ENCODE results near the gene FIP1L1.

DNA sequence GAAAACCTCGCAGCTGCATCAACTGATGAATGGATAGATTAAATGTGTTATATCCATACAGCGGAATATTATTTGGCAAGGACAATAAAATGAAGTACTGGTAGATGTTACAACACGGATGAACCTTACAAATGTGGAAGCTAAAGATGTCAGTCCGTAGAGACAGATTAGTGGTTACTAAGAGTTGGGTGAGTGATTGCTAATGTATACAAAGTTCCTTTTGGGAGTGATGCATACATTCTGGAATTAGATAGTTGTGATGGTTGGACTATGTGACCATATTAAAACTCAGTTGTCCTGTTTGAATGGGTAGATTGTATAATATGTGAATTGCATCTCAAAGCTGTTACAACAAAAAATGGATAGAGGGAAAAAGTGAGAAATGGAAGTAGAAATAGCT is 2.8 kb downstream of the FIP1L1 start:
- TF ChIP-seq, protein P1, sequence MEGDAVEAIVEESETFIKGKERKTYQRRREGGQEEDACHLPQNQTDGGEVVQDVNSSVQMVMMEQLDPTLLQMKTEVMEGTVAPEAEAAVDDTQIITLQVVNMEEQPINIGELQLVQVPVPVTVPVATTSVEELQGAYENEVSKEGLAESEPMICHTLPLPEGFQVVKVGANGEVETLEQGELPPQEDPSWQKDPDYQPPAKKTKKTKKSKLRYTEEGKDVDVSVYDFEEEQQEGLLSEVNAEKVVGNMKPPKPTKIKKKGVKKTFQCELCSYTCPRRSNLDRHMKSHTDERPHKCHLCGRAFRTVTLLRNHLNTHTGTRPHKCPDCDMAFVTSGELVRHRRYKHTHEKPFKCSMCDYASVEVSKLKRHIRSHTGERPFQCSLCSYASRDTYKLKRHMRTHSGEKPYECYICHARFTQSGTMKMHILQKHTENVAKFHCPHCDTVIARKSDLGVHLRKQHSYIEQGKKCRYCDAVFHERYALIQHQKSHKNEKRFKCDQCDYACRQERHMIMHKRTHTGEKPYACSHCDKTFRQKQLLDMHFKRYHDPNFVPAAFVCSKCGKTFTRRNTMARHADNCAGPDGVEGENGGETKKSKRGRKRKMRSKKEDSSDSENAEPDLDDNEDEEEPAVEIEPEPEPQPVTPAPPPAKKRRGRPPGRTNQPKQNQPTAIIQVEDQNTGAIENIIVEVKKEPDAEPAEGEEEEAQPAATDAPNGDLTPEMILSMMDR (IDR thresholded peaks at IDR 0.05; ENCODE audit: poor library complexity, severe bottlenecking), result no peak
- TF ChIP-seq, protein P2, sequence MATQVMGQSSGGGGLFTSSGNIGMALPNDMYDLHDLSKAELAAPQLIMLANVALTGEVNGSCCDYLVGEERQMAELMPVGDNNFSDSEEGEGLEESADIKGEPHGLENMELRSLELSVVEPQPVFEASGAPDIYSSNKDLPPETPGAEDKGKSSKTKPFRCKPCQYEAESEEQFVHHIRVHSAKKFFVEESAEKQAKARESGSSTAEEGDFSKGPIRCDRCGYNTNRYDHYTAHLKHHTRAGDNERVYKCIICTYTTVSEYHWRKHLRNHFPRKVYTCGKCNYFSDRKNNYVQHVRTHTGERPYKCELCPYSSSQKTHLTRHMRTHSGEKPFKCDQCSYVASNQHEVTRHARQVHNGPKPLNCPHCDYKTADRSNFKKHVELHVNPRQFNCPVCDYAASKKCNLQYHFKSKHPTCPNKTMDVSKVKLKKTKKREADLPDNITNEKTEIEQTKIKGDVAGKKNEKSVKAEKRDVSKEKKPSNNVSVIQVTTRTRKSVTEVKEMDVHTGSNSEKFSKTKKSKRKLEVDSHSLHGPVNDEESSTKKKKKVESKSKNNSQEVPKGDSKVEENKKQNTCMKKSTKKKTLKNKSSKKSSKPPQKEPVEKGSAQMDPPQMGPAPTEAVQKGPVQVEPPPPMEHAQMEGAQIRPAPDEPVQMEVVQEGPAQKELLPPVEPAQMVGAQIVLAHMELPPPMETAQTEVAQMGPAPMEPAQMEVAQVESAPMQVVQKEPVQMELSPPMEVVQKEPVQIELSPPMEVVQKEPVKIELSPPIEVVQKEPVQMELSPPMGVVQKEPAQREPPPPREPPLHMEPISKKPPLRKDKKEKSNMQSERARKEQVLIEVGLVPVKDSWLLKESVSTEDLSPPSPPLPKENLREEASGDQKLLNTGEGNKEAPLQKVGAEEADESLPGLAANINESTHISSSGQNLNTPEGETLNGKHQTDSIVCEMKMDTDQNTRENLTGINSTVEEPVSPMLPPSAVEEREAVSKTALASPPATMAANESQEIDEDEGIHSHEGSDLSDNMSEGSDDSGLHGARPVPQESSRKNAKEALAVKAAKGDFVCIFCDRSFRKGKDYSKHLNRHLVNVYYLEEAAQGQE (IDR thresholded peaks at IDR 0.05; ENCODE audit: borderline replicate concordance), result no peak
- TF ChIP-seq EP300 (conservative IDR thresholded peaks at IDR 0.05; ENCODE audit: poor library complexity, severe bottlenecking) (no peak), TAF1 (IDR thresholded peaks at IDR 0.05; ENCODE audit: low read depth) (no peak), POLR2AphosphoS5 (IDR thresholded peaks at IDR 0.05) (no peak)
